T-helper 17 cell (primary cell): ENCODE measurements around the gene PRDM16. TPM values are rescaled to one million over a fixed set of nuclear protein-coding genes. Genes with fewer than 3 reads are reported as not detected.
"Not testable (repeated sequence)": the region's sequence is repeated elsewhere in the genome, so short reads cannot be mapped to it uniquely, and the experiment has no call there.

Experiments
- ATAC-seq: fragments of 150-1000 bp; cut with Tn5 transposase; 2 replicates; pipeline ENCODE4 v1.10.0; 2021; ENCODE audit warnings: mild to moderate bottlenecking, moderate library complexity
- DNase-seq, 3 donors: peaks; one replicate each; pipeline versions ENCODE4 v3.0.0 to v3.0.0-alpha.2; 2020 to 2021
- H3K9me3 ChIP-seq: one replicate; pipeline ENCODE4 v1.7.0; 2013; ENCODE audit warnings: low read length, mild to moderate bottlenecking; ENCODE audit not compliant: control insufficient read depth, poor library complexity, severe bottlenecking
- H3K27ac Mint-ChIP-seq: one replicate; pipeline ENCODE4 v1.8.0; 2022; ENCODE audit warnings: mild to moderate bottlenecking, moderate library complexity, mixed read lengths
- H3K27me3 Mint-ChIP-seq: one replicate; pipeline ENCODE4 v1.8.0; 2022; ENCODE audit warnings: mixed read lengths
- H3K36me3 Mint-ChIP-seq: one replicate; pipeline ENCODE4 v1.8.0; 2022; ENCODE audit warnings: low read depth, mixed read lengths
- H3K4me1 Mint-ChIP-seq: one replicate; pipeline ENCODE4 v1.8.0; 2022; ENCODE audit warnings: mild to moderate bottlenecking, mixed read lengths
- H3K4me3 Mint-ChIP-seq: one replicate; pipeline ENCODE4 v1.8.0; 2022; ENCODE audit warnings: mild to moderate bottlenecking, moderate library complexity, mixed read lengths
- total RNA-seq, 4 donors: library from RNA in 2 of 4; stranded (reverse) in 2 of 4; gene quantifications; one replicate each; pipeline ENCODE4 v1.2.3 and lab custom pipeline; 2022 to 2026

Gene PRDM16
- total RNA-seq, 2 donors from 2014 or later: not detected

DNA sequence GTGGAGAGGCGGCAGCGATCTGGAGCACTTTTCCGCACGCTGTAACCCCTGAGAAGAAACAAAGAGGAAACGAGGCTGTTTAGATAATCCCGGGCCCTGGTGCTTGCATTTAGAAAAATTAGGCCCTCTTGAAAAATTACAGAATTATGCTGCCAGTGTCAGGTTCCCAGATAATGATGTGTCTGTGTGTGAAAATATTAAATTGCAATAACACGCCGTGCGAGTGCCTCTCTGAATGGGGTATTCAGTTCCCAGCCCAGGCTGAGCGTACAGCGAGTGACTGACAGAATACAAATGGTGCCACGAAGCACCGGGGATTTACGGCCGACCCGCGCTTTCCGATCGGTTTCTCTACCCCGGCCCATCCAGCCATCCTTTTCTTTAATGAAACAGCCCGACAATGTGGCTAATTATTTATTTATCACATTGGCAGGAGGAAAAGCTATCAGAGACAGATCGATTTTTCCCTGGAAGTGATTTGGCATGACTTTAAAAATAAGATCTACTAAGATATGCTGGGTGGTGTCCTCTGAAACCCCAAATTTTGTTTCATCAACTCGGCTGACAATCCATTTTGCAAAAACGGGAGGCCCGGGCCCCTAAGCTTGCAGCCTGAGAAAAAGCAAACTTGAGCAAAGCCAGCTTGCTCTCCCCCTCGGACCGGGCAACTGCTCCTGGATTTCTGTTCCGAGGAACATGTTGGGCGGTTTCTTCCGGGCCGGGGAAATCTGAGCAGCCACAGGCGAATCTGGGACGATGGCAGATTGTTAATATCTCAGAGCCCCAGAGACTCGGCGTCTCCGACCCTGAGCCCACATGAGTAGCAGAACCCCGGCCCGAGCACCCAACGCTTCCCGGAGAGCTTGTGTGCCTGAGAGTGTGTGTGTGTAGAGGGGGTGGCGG, 11.3 kb downstream of the PRDM16 start:
- no peak overlapping the region for H3K4me3 Mint-ChIP-seq
- no peak for DNase-seq
- no peaks in the 10 kb centered on the region for H3K4me1 Mint-ChIP-seq
- ATAC-seq: no peak
- H3K27me3 Mint-ChIP-seq: peaks cover 44% of the 10 kb centered on the region
- no peak overlapping the region for H3K27ac Mint-ChIP-seq
- H3K36me3 Mint-ChIP-seq: no peaks in the 10 kb centered on the region
- no peaks in the 10 kb centered on the region for H3K9me3 ChIP-seq

DNA sequence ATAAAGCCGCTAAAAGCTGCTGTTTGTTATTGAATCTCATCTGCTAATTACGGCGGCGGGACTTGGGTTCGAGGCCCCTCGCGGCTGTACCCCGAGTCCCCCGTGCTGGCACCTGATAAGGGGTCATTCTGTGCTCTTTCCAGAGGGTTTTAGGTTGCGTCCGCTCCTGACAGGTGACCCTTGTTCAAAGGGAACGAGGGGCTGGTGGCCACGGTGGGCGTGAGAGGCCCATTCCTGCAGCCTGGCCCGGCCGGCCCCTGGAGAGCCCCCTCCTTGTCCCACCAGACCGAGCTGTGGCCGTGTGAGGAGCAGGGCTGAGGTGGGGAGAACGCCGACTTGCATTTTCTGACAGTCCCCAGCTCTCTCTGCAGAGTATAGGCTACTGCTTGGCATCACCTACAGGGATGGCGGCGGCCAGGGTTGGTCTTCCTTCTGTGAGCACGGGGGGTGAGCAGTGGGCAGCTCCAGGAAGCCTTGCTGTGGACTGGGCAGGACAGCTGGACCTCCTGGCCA, 12.2 kb downstream of the PRDM16 start:
- H3K9me3 ChIP-seq: no peaks in the 10 kb centered on the region
- ATAC-seq: no peak
- no peak overlapping the region for H3K4me3 Mint-ChIP-seq
- H3K4me1 Mint-ChIP-seq: no peaks in the 10 kb centered on the region
- DNase-seq: no peak
- no peak overlapping the region for H3K27ac Mint-ChIP-seq
- H3K36me3 Mint-ChIP-seq: no peaks in the 10 kb centered on the region
- peaks cover 35% of the 10 kb centered on the region for H3K27me3 Mint-ChIP-seq

DNA sequence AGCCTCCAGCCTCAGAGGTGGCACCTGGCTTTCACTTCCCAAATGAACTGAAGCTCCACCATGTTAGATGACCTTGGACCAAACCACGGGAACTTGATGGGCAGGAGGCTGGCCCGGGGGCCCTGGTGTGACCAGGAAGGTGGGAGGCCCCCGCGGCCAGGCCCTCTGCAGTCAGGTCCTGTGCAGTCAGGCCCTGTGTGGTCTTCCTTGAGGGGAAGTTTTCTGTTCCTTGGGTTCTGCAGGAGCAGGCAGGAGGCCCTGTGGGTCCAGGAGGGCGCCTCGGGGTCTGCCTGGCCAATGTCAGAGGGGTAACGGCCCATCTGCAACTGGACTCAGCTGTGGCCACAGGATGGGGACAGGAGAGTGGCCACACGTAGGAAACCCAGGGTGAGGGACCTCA, 13.0 kb downstream of the PRDM16 start:
- Mint-ChIP-seq H3K27ac (no peak overlapping the region), H3K4me3 (no peak overlapping the region), H3K4me1 (no peaks in the 10 kb centered on the region), H3K27me3 (peaks cover 35% of the 10 kb centered on the region), H3K36me3 (no peaks in the 10 kb centered on the region)
- ATAC-seq (no peak), DNase-seq (no peak)
- no peaks in the 10 kb centered on the region for H3K9me3 ChIP-seq

DNA sequence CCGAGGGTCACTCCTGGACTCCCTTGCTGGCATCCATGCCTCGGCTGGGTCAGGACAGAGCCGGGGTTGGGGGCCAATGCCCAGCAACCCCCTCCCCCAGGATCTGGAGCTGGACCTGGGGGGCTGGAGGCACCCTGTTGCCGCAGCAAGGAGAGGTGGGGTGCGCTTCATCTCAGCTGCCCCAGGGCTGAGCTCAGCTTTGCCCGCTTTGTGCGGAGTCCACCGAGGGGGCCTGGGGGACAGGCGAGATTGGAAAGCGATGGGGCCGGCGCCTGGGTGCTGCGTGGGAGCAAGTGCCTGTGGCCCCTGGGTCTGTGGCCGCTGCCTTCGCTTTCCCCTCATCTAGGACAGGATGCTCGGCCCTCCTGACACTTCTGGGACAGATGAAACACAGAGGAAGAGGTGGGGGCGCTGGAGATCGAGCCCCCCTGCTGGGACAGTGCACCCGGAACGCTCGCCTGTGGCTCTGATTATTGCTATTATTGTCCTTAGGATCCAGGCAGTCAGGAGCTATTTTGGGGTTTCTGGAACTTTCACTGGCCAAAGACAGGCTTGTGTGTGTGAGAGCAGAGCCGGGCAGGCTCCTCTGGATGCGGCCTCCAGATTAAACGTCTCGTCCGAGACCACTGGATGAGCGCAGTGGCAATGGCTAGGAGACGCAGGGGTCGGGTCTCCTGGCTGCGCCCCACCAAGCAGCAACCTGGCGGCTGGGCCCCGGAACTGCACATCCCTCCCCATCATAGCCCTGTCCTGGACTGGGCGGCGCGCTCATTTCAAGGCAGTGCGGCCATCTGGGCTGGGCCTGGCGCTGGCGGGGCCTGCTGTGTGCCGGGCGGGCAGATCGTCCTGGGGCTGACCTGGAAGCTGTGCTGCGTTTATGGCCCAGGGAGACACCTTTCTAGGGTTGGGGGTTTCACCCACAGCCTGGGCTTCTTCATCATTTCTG, 13.8 kb downstream of the PRDM16 start:
- H3K27ac Mint-ChIP-seq: no peak overlapping the region
- no peaks in the 10 kb centered on the region for H3K4me1 Mint-ChIP-seq
- no peak for DNase-seq
- no peak overlapping the region for H3K4me3 Mint-ChIP-seq
- no peak for ATAC-seq
- no peaks in the 10 kb centered on the region for H3K9me3 ChIP-seq
- H3K36me3 Mint-ChIP-seq: no peaks in the 10 kb centered on the region
- peaks cover 30% of the 10 kb centered on the region for H3K27me3 Mint-ChIP-seq

DNA sequence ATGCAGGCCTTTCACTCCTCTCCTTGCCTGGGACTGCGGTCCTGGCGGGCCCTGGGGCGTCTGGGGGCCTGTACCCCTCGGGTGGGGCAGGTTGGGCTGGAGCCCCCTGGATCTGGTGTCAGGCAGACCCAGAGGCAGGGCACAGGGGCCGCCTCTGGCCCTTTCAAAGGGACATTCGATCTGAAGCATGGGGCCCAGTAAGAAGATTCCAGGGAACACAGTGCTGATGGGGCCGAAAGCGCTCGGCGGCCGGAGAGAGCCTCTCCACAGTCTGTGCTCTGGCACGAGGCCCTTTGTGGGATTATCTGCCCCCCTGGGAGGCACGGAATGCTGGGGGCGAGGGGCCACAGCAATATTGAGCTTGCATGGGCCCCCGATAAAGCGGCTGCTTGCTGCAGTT, 15.2 kb downstream of the PRDM16 start:
- no peaks in the 10 kb centered on the region for H3K9me3 ChIP-seq
- DNase-seq (no peak), ATAC-seq (no peak)
- Mint-ChIP-seq H3K4me1 (no peaks in the 10 kb centered on the region), H3K4me3 (no peak overlapping the region), H3K27ac (no peak overlapping the region), H3K36me3 (no peaks in the 10 kb centered on the region), H3K27me3 (peaks cover 17% of the 10 kb centered on the region)

DNA sequence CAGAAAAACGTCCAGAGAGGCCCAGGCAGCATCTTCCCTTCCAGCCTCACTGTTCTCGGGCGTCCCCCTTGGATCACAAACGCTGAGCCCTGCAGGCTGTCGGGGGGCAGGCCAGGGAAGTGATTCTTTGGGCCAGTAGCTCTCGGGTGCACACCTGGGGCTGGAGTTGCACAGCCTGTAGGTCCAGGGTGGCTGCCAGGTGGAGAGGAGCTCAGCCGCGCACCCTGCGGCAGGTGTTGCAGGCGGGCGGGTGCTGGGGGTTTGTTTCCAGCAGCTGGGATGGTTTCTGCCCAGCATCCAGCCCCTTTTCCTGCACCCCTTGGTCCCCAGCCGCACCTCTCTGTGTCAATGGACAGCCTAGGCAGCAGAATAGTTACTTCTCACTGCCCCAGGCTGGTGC, 15.7 kb downstream of the PRDM16 start:
- no peak overlapping the region for H3K4me3 Mint-ChIP-seq
- H3K36me3 Mint-ChIP-seq: no peaks in the 10 kb centered on the region
- DNase-seq (no peak), ATAC-seq (no peak)
- no peaks in the 10 kb centered on the region for H3K4me1 Mint-ChIP-seq
- H3K9me3 ChIP-seq: no peaks in the 10 kb centered on the region
- H3K27ac Mint-ChIP-seq: no peak overlapping the region
- H3K27me3 Mint-ChIP-seq: peaks cover 12% of the 10 kb centered on the region

DNA sequence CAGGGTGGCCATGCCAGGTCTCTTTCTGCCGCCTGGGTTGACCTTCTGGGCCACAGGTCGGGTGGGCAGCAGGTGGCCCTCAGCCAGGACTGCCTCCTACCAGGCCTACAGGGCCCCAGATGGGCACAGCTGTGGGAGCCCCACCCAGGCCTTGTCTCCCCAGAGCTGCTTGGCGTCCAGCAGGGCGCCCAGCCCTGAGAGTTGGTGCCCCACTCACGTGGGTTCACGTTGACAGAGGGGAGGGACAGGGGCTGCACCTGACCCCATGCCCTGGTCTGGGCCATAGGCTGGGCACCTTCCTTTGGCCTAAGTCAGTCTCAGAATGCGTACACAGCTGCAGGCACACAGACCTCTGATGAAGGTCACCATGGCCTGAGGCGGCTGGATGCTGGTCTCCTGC, 16.7 kb downstream of the PRDM16 start:
- H3K4me3 Mint-ChIP-seq: no peak overlapping the region
- no peaks in the 10 kb centered on the region for H3K36me3 Mint-ChIP-seq
- H3K27me3 Mint-ChIP-seq: peaks cover 4% of the 10 kb centered on the region
- H3K4me1 Mint-ChIP-seq: no peaks in the 10 kb centered on the region
- H3K27ac Mint-ChIP-seq: no peak overlapping the region
- H3K9me3 ChIP-seq: no peaks in the 10 kb centered on the region
- DNase-seq: no peak
- ATAC-seq: no peak

DNA sequence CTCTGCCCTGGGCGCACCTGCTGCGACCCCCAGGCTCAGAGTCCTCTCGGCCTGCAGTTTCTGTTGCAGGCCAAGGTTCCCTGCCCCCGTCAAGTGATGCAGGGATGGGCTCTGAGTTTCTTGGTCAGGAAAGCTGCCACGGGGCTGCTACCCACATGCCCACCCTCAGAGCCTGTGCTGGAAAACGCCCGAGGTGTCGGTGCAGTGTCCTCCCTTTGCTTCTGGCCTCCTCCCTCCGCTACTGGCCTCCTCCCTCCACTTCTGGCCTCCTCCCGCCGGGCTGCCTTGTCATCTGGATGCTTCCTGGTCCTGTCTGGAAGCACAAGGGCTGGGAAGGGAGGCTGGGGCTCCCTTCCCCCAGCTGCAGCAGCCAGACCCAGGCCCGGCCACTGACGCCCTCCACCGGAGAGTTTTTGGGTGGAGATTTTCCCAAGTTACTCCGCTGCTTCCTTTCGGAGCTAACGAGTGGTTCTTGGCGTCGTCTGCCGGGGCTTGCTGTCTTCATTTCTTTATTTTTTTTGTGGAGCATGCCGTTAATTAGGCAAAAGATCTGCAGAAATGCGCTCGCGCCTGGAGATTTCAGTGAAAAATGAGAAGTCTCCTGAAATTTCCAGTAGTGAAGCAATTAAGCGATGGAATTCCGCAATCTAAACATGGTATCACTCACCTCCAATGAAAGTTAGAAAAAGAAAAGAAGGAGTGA, 17.4 kb downstream of the PRDM16 start:
- no peak for ATAC-seq
- Mint-ChIP-seq H3K4me3 (no peak overlapping the region), H3K36me3 (no peaks in the 10 kb centered on the region), H3K27ac (no peak overlapping the region), H3K27me3 (peaks cover 4% of the 10 kb centered on the region), H3K4me1 (no peaks in the 10 kb centered on the region)
- DNase-seq: no peak
- H3K9me3 ChIP-seq: no peaks in the 10 kb centered on the region

DNA sequence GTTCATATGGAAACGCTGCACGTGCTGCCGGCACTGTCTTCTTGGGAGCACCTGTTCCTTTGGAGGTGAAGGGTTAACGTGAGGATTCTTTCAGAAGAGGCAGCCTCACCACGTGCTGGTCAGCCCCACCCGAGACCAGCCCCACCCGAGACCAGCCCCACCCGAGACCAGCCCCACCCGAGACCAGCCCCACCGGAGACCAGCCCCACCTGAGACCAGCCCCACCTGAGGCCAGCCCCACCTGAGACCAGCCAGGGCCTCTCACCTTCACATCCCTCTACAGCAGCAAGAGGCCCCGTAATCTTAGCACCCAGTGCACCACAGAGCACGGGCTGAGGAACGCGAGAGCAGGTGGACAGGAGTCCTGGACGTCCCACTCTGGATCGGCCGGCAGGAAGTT, 18.0 kb downstream of the PRDM16 start:
- no peaks in the 10 kb centered on the region for H3K9me3 ChIP-seq
- H3K36me3 Mint-ChIP-seq: no peaks in the 10 kb centered on the region
- no peaks in the 10 kb centered on the region for H3K4me1 Mint-ChIP-seq
- DNase-seq: no peak
- H3K27ac Mint-ChIP-seq: no peak overlapping the region
- no peak overlapping the region for H3K4me3 Mint-ChIP-seq
- peaks cover 4% of the 10 kb centered on the region for H3K27me3 Mint-ChIP-seq
- ATAC-seq: no peak

DNA sequence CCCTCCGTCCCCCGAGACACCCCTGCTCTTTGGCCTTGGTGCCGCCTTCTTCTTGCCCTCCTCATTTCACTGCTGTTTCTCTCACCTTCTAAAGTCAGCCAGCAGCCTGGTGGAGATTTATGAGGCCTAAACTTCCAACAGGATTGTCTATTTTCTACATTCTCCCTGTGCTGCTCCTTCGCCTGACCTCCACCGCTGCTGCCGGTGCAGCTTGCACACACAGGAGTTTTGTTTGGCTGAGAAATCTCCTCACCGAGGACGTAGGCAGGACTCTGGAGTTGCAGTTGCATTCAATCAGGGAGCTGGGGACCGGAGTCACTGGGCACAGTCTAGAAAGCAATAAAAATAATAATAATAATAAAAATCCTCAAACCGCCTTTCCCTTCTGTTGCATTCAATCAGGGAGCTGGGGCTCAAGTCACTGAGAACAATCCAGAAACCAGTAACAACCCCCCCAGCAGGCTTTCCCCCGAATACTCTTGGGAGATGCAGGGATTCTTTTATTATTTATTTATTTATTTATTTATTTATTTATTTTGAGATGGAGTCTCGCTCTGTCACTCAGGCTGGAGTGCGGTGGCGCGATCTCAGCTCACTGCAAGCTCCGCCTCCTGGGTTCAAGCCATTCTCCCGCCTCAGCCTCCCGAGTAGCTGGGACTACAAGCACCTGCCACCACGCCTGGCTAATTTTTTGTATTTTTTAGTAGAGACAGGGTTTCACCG, 19.1 kb downstream of the PRDM16 start:
- H3K27me3 Mint-ChIP-seq, ATAC-seq, H3K36me3 Mint-ChIP-seq, H3K27ac Mint-ChIP-seq, H3K9me3 ChIP-seq, H3K4me3 Mint-ChIP-seq, DNase-seq, H3K4me1 Mint-ChIP-seq: not testable (repeated sequence)

DNA sequence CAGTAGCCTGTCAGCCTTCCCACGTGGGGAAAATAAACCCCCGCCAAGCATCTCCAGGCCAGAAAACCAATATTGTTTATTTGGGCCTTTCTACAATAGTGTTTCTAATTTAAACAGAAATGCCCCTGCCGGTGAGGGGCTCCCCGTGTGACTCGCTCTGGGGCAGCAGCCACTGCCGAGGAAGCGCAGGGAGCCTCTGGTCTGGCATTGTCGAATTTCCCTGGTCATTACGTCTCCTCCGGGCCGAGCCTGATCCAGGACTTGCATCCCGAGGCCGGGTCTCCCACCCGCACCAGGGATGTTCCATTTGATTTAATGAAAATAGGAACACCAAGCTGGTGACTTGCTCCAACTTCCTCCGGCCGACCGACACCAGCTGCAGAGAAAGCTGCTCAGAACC, 20.5 kb downstream of the PRDM16 start:
- peaks cover 19% of the 10 kb centered on the region for H3K27me3 Mint-ChIP-seq
- H3K4me3 Mint-ChIP-seq: no peak overlapping the region
- DNase-seq: no peak
- H3K27ac Mint-ChIP-seq: no peak overlapping the region
- no peaks in the 10 kb centered on the region for H3K36me3 Mint-ChIP-seq
- no peaks in the 10 kb centered on the region for H3K9me3 ChIP-seq
- peaks cover 2% of the 10 kb centered on the region for H3K4me1 Mint-ChIP-seq
- no peak for ATAC-seq

DNA sequence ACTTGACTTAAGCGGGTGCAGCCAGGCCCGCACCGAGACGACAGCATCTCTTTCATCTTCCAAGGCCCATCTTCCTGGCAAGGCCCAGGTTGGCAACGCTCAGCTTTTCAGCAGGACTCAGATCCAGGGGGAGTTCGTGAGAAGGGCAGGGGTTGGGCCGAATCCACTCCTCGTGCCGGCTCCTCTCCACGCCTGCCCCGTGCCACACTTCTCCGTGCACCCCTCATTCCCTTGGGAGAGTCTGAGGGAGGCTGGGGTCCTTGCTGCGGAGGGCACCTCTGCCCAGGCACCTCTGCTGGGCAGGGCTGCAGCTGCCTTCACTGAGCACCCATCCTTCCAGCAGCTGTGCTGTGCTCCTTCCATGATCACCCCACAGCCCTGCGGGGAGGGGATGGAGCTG, 22.3 kb downstream of the PRDM16 start:
- Mint-ChIP-seq H3K36me3 (no peaks in the 10 kb centered on the region), H3K4me3 (no peak overlapping the region), H3K27ac (no peak overlapping the region), H3K4me1 (peaks cover 2% of the 10 kb centered on the region), H3K27me3 (peaks cover 24% of the 10 kb centered on the region)
- H3K9me3 ChIP-seq: no peaks in the 10 kb centered on the region
- DNase-seq: no peak
- ATAC-seq: no peak
